ENCODE results near the gene GSTO2.

DNA sequence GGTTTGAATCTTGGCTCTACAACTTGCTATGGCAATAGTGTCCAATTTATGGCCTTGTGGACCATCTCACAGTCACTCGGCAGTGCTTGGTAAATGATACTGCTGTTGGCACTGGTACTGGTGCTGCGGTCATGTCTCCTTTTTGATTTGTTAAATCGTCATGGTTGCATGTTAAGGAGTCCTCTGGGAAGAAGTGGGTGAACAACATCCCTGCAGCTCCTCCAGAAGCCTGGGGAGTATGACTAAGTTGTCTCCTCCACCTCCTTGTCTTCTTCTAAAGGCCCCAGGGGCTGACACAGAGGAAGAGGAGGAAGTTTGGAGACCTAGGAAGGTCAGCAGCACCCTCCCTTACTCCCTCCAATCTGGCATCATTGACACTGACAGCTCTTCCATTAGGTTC, 60.8 kb downstream of the GSTO2 start:
- TF ChIP-seq CTCF (IDR thresholded peaks at IDR 0.05; ENCODE audit: poor library complexity) (no peak), EZH2 (IDR thresholded peaks at IDR 0.05; ENCODE audit: borderline replicate concordance) (no peak)

All from hepatocyte (in vitro differentiated cells).